GM12878 (cell line): ENCODE results near the gene CDKL1. TPM values are rescaled to one million over a fixed set of nuclear protein-coding genes. Genes with fewer than 3 reads are reported as not detected.

ENCODE experiments used
- ATAC-seq: fragments of 200-7000 bp; cut with Tn5 transposase; 3 replicates; pipeline ENCODE4 v1.9.1; 2020; ENCODE audit warnings: mild to moderate bottlenecking, moderate library complexity
- BruUV-seq: library from RNA; stranded (reverse); fragments of 400-500 nt; replicated peaks from 2 replicates; lab custom pipeline; 2021; lab: Mats Ljungman, UMichigan
- CTCF ChIA-PET: fragments of 300-600 bp; sonication (Branson Sonifier 250); formaldehyde crosslinking; extraction: SDS; loops from one replicate; lab custom pipeline; 2021; ENCODE audit warnings: inconsistent platforms; lab: Yijun Ruan, JAX
- POLR2A ChIA-PET: fragments of 350-600 bp; formaldehyde crosslinking; extraction: SDS; loops from one replicate; lab custom pipeline; 2021; ENCODE audit warnings: inconsistent platforms; lab: Charles Lee
- RAD21 ChIA-PET: fragments of 300-600 bp; sonication (Branson Sonifier 250); formaldehyde crosslinking; loops from one replicate; lab custom pipeline; 2023; ENCODE audit warnings: antibody characterized with exemption; ENCODE audit not compliant: unreplicated experiment; lab: Charles Lee
- SMC1A ChIA-PET: fragments of 300-600 bp; sonication (Branson Sonifier 250); formaldehyde crosslinking; loops from one replicate; lab custom pipeline; 2023; ENCODE audit not compliant: unreplicated experiment, uncharacterized antibody; lab: Charles Lee
- DNase-seq: peaks from one replicate; pipeline ENCODE4 v3.0.0-alpha.2; 2011; ENCODE audit warnings: low read depth, low spot score
- FAIRE-seq: peaks from 3 replicates; lab custom pipeline; 2011; peaks lifted over from hg19 to GRCh38; lab: Jason Lieb, UNC
- H2AFZ ChIP-seq: 2 replicates; pipeline ENCODE4 v1.6.0; 2011; ENCODE audit warnings: low read depth, low read length, control low read depth; ENCODE audit not compliant: control insufficient read depth
- H3K27ac ChIP-seq: 2 replicates; pipeline ENCODE4 v1.5.1; 2011; ENCODE audit warnings: control low read depth; ENCODE audit not compliant: control insufficient read depth, insufficient read depth
- H3K27me3 ChIP-seq, 2 experiments: replicated peaks in 1 of 2; 2 replicates each; pipeline versions ENCODE4 v1.6.0 to v1.6.1; 2011; ENCODE audit warnings: low read length in 1 of 2; ENCODE audit not compliant: control insufficient read depth in 2 of 2, insufficient read depth in 2 of 2
- H3K36me3 ChIP-seq, 2 experiments: 2 replicates each; pipeline ENCODE4 v1.5.1; 2011; ENCODE audit warnings: low read length in 1 of 2; ENCODE audit not compliant: control insufficient read depth in 2 of 2, insufficient read depth in 2 of 2
- H3K4me1 ChIP-seq: 2 replicates; pipeline ENCODE4 v1.6.1; 2011; ENCODE audit warnings: mild to moderate bottlenecking, low read length, moderate library complexity, mixed read lengths; ENCODE audit not compliant: control insufficient read depth, insufficient read depth
- H3K4me2 ChIP-seq: 2 replicates; pipeline ENCODE4 v1.6.0; 2011; ENCODE audit warnings: control low read depth; ENCODE audit not compliant: control insufficient read depth, insufficient read depth
- H3K4me3 ChIP-seq: fragments of 200-600 bp; sonication (generic); 2 replicates; pipeline ENCODE4 v1.5.1; 2016
- H3K79me2 ChIP-seq: 2 replicates; pipeline ENCODE4 v1.6.0; 2011; ENCODE audit warnings: low read length; ENCODE audit not compliant: control insufficient read depth, insufficient read depth
- H3K9ac ChIP-seq: 2 replicates; pipeline ENCODE4 v1.8.0; 2011; ENCODE audit warnings: low read length, control low read depth, mixed read lengths; ENCODE audit not compliant: control insufficient read depth, insufficient read depth
- H3K9me3 ChIP-seq: replicated peaks from 3 replicates; pipeline ENCODE4 v1.5.1; 2011; ENCODE audit warnings: mild to moderate bottlenecking, low read length; ENCODE audit not compliant: control insufficient read depth, insufficient read depth
- H4K20me1 ChIP-seq: 2 replicates; pipeline ENCODE4 v1.6.0; 2011; ENCODE audit not compliant: control insufficient read depth, insufficient read depth
- ASH2L ChIP-seq: fragments of 300-600, 200-600 bp; sonication (generic); IDR thresholded peaks from 2 replicates; pipeline ENCODE4 v1.6.1; 2017; ENCODE audit warnings: low read depth, mild to moderate bottlenecking, borderline replicate concordance
- CEBPZ ChIP-seq: fragments of 150-350 bp; IDR thresholded peaks from 2 replicates; pipeline ENCODE4 v1.6.1; 2016; ENCODE audit warnings: low read depth, low read length
- E2F4 ChIP-seq: IDR thresholded peaks from 2 replicates; pipeline ENCODE4 v1.6.1; 2012; ENCODE audit warnings: low read depth, low read length, improper control_type of control experiment
- E2F8 ChIP-seq: fragments of 450-650 bp; IDR thresholded peaks from 2 replicates; pipeline ENCODE4 v1.6.1; 2018; ENCODE audit warnings: mild to moderate bottlenecking, low read depth, moderate library complexity; ENCODE audit not compliant: partially characterized antibody
- HCFC1 ChIP-seq: fragments of 150-350 bp; IDR thresholded peaks from 2 replicates; pipeline ENCODE4 v1.6.1; 2014; ENCODE audit warnings: low read length
- HDAC6 ChIP-seq: fragments of 200-600 bp; sonication (generic); IDR thresholded peaks from one replicate; pipeline ENCODE4 v1.8.0; 2017; ENCODE audit warnings: antibody characterized with exemption; ENCODE audit not compliant: unreplicated experiment
- JUNB ChIP-seq: IDR thresholded peaks from 2 replicates; pipeline ENCODE4 v1.6.1; 2016; ENCODE audit warnings: antibody characterized with exemption, mild to moderate bottlenecking
- NR2F1 ChIP-seq: fragments of 450-650 bp; conservative IDR thresholded peaks from 2 replicates; pipeline ENCODE4 v1.6.1; 2017; ENCODE audit warnings: mild to moderate bottlenecking
- PML ChIP-seq: IDR thresholded peaks from 2 replicates; pipeline ENCODE4 v1.6.1; 2012; ENCODE audit warnings: low read length, inconsistent platforms
- POLR2A ChIP-seq: IDR thresholded peaks from 2 replicates; pipeline ENCODE4 v1.6.1; 2011; ENCODE audit warnings: low read depth, mild to moderate bottlenecking, low read length
- POLR2AphosphoS5 ChIP-seq: IDR thresholded peaks from 2 replicates; pipeline ENCODE4 v1.6.1; 2011; ENCODE audit warnings: mild to moderate bottlenecking, low read length, inconsistent platforms
- RELB ChIP-seq: fragments of 450-650 bp; IDR thresholded peaks from 2 replicates; pipeline ENCODE4 v1.6.1; 2017; ENCODE audit warnings: low read depth, mild to moderate bottlenecking, moderate library complexity
- RUNX3 ChIP-seq: IDR thresholded peaks from 2 replicates; pipeline ENCODE4 v1.6.1; 2012; ENCODE audit warnings: low read length, inconsistent platforms
- SRF ChIP-seq, 2 experiments: IDR thresholded peaks; 2 replicates each; pipeline ENCODE4 v1.6.1; 2011; ENCODE audit warnings: low read depth in 2 of 2, low read length in 2 of 2, mild to moderate bottlenecking in 1 of 2, moderate library complexity in 1 of 2
- WRNIP1 ChIP-seq: IDR thresholded peaks from 2 replicates; pipeline ENCODE4 v1.6.1; 2011; ENCODE audit warnings: low read depth, low read length, improper control_type of control experiment, borderline replicate concordance
- WGBS: methylation state at CpG from one replicate; pipeline ENCODE4 v1.1.6; 2016; ENCODE audit warnings: low lambda C conversion rate; ENCODE audit not compliant: insufficient replicate concordance, insufficient coverage; ENCODE audit errors: missing lambda C conversion rate; 5-methylcytosine and 5-hydroxymethylcytosine counted together
- in situ Hi-C: fragments of 300-500 bp; cut with MboI; formaldehyde crosslinking; loops from 9 replicates; pipeline ENCODE4 v1.14.3; 2018; ENCODE audit warnings: mixed read lengths
- intact Hi-C: fragments of 100-400 bp; cut with micrococcal nuclease; formaldehyde crosslinking; loops from one replicate; pipeline ENCODE4 v1.14.2; 2022; ENCODE audit not compliant: unreplicated experiment
- polyA plus RNA-seq, 11 experiments: library from polyadenylated mRNA; depleted of rRNA in 4 of 11; unstranded in 6 of 11; stranded (reverse) in 5 of 11; fragments of >200 nt; fragmentation: Nextera tagmentation in 4 of 11; fragmentation: Illumina TruSeq in 1 of 11; extraction: Ambion mirVana in 4 of 11; extraction: Trizol in 1 of 11; gene quantifications; 1 replicate in 1 of 11; 2 replicates in 10 of 11; pipeline versions ENCODE4 v1.2.1 to v1.2.3, GENCODE V29; 2011 to 2016; ENCODE audit warnings: inconsistent platforms in 2 of 11, missing spikeins in 2 of 11, low read depth in 1 of 11
- total RNA-seq, 4 experiments: library from RNA; depleted of rRNA in 3 of 4; stranded (reverse); fragments of >200 nt in 3 of 4; fragmentation: Illumina TruSeq in 1 of 4; extraction: Trizol in 1 of 4; gene quantifications; 2 replicates each; pipeline versions ENCODE4 v1.2.1 to v1.2.3, GENCODE V29; 2013 to 2021

CDKL1 gene
- total and polyA plus RNA-seq, 10 of the 15 experiments (the other 5 are each of a cell fraction or from before 2014, with no cell fraction given): 9.0 to 19.0 (median 11.1) TPM

GRCh38 chr14:50375760-50376159 lies 20.9 kb downstream of the CDKL1 start (continued):
- no peak for TF ChIP-seq E2F8
- TF ChIP-seq WRNIP1: no peak
- no peak for TF ChIP-seq HDAC6
- no peak for TF ChIP-seq RUNX3

GRCh38 chr14:50373959-50374358 lies 22.7 kb downstream of the CDKL1 start:
- POLR2A ChIA-PET: interaction anchor here (0.5 to 1.0 kb wide), 3 partner anchors 10 to 154 kb away, joined by 3 to 6 read pairs (median 3); no protein-coding TSS in a partner anchor
- no peaks in the 10 kb centered on the region for H3K27me3 ChIP-seq
- in situ Hi-C loops (no loop called here), intact Hi-C loops (no loop called here)
- H3K9ac ChIP-seq: no peak overlapping the region
- SMC1A ChIA-PET: interaction anchor here (1.3 kb wide), 1 partner anchor 15 kb away, joined by 4 read pairs; no protein-coding TSS in a partner anchor
- H3K27ac ChIP-seq: no peak overlapping the region
- no TSS peak for BruUV-seq
- no peaks in the 10 kb centered on the region for H4K20me1 ChIP-seq
- WGBS: 96% methylated on average over 3 of the region's 3 CpGs
- H3K36me3 ChIP-seq: no peaks in the 10 kb centered on the region
- no peak for FAIRE-seq
- DNase-seq: no peak
- no peaks in the 10 kb centered on the region; the same call in 2 of the 3 replicates for H3K9me3 ChIP-seq
- CTCF ChIA-PET: interaction anchor here (1.6 kb wide), 1 partner anchor 9 kb away, joined by 5 read pairs; no protein-coding TSS in a partner anchor
- no peak overlapping the region for H2AFZ ChIP-seq
- no peak for ATAC-seq
- no peaks in the 10 kb centered on the region for H3K4me1 ChIP-seq
- H3K79me2 ChIP-seq: no peaks in the 10 kb centered on the region
- H3K4me2 ChIP-seq: no peak overlapping the region
- H3K4me3 ChIP-seq: no peak overlapping the region
- RAD21 ChIA-PET: no interaction called here
- TF ChIP-seq NR2F1 (no peak), POLR2AphosphoS5 (no peak), JUNB (no peak), RUNX3 (no peak), PML (no peak), HCFC1 (no peak), E2F4 (no peak), RELB (no peak), POLR2A (no peak), HDAC6 (no peak), SRF (IDR thresholded peaks at IDR 0.05; ENCODE audit: low read depth in 2 of 2, low read length in 2 of 2) (no peak), ASH2L (no peak), CEBPZ (no peak)
